Activated CD4-positive, alpha-beta memory T cell treated with anti-CD3 and anti-CD28 coated beads, Interleukin-2, amount 10 ng/mL, durations not matched to agents 7 days and 5 days (primary cell): ENCODE data around the gene CDC42SE1. TPM values are rescaled to one million over a fixed set of nuclear protein-coding genes. Genes with fewer than 3 reads are reported as not detected.
A peak's percentile ranks its signal among the peaks of the same experiment; 100 is the strongest.

Experiments used
- CTCF ChIA-PET: fragments of 350-600 bp; sonication (Branson Sonifier 250); formaldehyde crosslinking; loops from one replicate; lab custom pipeline; 2021; ENCODE audit warnings: antibody characterized with exemption, inconsistent platforms; lab: Charles Lee
- POLR2A ChIA-PET: fragments of 350-600 bp; sonication (Branson Sonifier 250); formaldehyde crosslinking; loops from one replicate; lab custom pipeline; 2021; ENCODE audit warnings: antibody characterized with exemption; lab: Charles Lee
- DNase-seq: peaks from one replicate; pipeline ENCODE4 v3.0.0-alpha.2; 2020
- H3K27ac Mint-ChIP-seq: one replicate; pipeline ENCODE4 v1.8.0; 2021; ENCODE audit warnings: mild to moderate bottlenecking, mixed read lengths
- H3K27me3 Mint-ChIP-seq: one replicate; pipeline ENCODE4 v1.8.0; 2021; ENCODE audit warnings: mixed read lengths
- H3K36me3 Mint-ChIP-seq: one replicate; pipeline ENCODE4 v1.8.0; 2021; ENCODE audit warnings: low read depth, mixed read lengths
- H3K4me1 Mint-ChIP-seq: one replicate; pipeline ENCODE4 v1.8.0; 2021; ENCODE audit warnings: mixed read lengths
- H3K4me3 Mint-ChIP-seq: one replicate; pipeline ENCODE4 v1.8.0; 2021; ENCODE audit warnings: mild to moderate bottlenecking, mixed read lengths
- H3K9me3 Mint-ChIP-seq: one replicate; pipeline ENCODE4 v1.8.0; 2021; ENCODE audit warnings: mixed read lengths
- total RNA-seq, 2 experiments: library from RNA; stranded (reverse); gene quantifications; one replicate each; pipeline ENCODE4 v1.2.3, GENCODE V29; 2021

CDC42SE1 gene
- total RNA-seq, 2 experiments from 2014 or later: 345 to 347 TPM

DNA sequence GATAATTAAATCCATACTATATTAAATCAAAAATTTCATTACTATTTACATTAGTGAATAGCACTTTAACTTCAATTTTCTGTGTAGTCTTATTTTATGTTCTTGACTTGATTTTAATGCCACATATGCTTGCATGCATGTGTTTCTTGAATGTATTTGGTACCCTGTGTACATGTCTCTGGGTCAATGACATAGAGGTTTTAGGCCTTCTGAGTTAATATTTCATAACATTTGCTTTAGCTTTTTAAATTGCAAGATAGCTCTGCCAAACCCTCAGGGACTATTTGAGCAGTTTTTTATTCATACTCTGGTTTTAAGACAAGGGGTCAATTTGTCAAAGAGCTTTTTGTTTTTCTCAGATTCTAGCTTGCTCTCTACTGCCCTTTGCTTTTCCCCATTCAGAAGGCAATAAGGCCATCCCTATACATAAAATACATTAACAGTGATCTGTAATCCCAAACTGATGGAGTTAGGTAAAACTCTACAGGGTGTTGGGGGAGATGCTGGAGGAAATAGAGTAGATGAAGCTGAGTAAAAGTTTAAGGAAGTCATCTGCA, 5.7 kb upstream of the CDC42SE1 start:
- Mint-ChIP-seq H3K27me3 (no peaks in the 10 kb centered on the region), H3K4me3 (no peak overlapping the region), H3K9me3 (no peaks in the 10 kb centered on the region), H3K27ac (no peak overlapping the region), H3K36me3 (peaks cover 11% of the 10 kb centered on the region), H3K4me1 (peaks cover 27% of the 10 kb centered on the region)
- ChIA-PET POLR2A (interaction anchor here (0.7 to 1.4 kb wide), 3 partner anchors 10 to 17 kb away, joined by 3 to 5 read pairs (median 4); partner anchors contain the start of gene C1orf56), CTCF (no interaction called here)
- DNase-seq: no peak

- Mint-ChIP-seq H3K36me3 (peaks cover 27% of the 10 kb centered on the region), H3K4me3 (no peak overlapping the region), H3K9me3 (no peaks in the 10 kb centered on the region), H3K4me1 (peaks cover 21% of the 10 kb centered on the region), H3K27me3 (no peaks in the 10 kb centered on the region), H3K27ac (no peak overlapping the region)
- CTCF ChIA-PET: interaction anchor here (0.5 to 2.8 kb wide), 3 partner anchors 8 to 147 kb away, joined by 3 to 20 read pairs (median 11); partner anchors contain the start of gene GABPB2
- DNase-seq: no peak
- POLR2A ChIA-PET: interaction anchor here (1.1 to 9.3 kb wide), 3 partner anchors 9 to 95 kb away, joined by 3 to 148 read pairs (median 129); partner anchors contain the start of genes C1orf56 and GABPB2
Measured at GRCh38 chr1:151062741-151063371, 3.4 kb upstream of the CDC42SE1 start.

- no peak overlapping the region for H3K27ac Mint-ChIP-seq
- DNase-seq: no peak
- H3K9me3 Mint-ChIP-seq: no peaks in the 10 kb centered on the region
- H3K36me3 Mint-ChIP-seq: peaks cover 33% of the 10 kb centered on the region
- ChIA-PET CTCF (interaction anchor here (0.5 to 7.4 kb wide), 7 partner anchors 9 to 128 kb away, joined by 3 to 48 read pairs (median 3); partner anchors contain the start of genes C1orf56, GABPB2 and VPS72), POLR2A (interaction anchor here (0.7 to 9.3 kb wide), 3 partner anchors 10 to 68 kb away, joined by 3 to 148 read pairs (median 129); partner anchors contain the start of genes C1orf56 and GABPB2)
- H3K4me1 Mint-ChIP-seq: peaks cover 27% of the 10 kb centered on the region
- H3K4me3 Mint-ChIP-seq: no peak overlapping the region
- no peaks in the 10 kb centered on the region for H3K27me3 Mint-ChIP-seq
Measured at GRCh38 chr1:151061704-151062103, 2.3 kb upstream of the CDC42SE1 start.

DNA sequence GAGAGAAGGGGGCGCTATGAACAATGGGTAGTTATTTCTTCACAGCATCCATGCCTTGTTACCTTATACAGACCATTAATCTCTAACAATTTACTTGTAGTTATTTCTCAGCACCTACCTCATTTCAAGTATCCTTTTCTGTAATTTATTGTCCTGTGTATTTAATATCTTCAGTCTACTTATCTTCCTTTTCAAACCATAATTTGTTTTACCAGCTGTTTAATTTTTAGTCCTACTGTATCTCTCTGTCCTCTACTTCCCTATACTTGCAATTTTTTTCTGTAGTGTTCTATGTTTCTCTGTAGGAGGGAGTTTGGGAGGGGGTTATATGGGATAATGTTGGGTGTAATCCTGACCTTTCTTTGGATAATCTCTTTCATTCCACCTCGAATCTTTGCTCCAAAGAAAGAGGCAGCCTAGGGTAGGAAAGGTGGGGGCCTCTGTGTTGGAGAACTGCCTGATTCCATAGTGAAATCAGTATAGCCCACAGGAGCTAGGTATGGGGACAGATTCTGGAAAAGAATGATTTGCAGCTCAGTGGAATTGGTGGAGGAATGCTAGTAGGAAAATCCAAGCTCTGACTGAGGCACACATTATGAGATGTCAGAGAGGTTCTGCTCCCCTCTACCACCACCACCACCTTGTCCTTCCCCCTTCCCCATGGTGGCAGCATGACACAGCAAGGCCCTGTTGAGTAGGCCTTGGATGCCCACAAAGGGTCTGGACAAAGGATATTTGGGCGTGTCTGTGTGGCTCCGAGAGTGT, 1.4 kb upstream of the CDC42SE1 start:
- peak overlapping the region; percentile 97 for H3K4me3 Mint-ChIP-seq
- H3K27ac Mint-ChIP-seq: peak overlapping the region; percentile 13
- no peaks in the 10 kb centered on the region for H3K9me3 Mint-ChIP-seq
- CTCF ChIA-PET: interaction anchor here (1.1 to 7.4 kb wide), 6 partner anchors 10 to 151 kb away, joined by 3 to 48 read pairs (median 7); partner anchors contain the start of genes C1orf56 and GABPB2
- DNase-seq: no peak
- peaks cover 41% of the 10 kb centered on the region for H3K36me3 Mint-ChIP-seq
- H3K4me1 Mint-ChIP-seq: peaks cover 36% of the 10 kb centered on the region
- POLR2A ChIA-PET: interaction anchor here (1.1 to 9.3 kb wide), 5 partner anchors 8 to 97 kb away, joined by 6 to 148 read pairs (median 65); partner anchors contain the start of genes C1orf56, GABPB2, MINDY1 and TNFAIP8L2
- no peaks in the 10 kb centered on the region for H3K27me3 Mint-ChIP-seq

DNA sequence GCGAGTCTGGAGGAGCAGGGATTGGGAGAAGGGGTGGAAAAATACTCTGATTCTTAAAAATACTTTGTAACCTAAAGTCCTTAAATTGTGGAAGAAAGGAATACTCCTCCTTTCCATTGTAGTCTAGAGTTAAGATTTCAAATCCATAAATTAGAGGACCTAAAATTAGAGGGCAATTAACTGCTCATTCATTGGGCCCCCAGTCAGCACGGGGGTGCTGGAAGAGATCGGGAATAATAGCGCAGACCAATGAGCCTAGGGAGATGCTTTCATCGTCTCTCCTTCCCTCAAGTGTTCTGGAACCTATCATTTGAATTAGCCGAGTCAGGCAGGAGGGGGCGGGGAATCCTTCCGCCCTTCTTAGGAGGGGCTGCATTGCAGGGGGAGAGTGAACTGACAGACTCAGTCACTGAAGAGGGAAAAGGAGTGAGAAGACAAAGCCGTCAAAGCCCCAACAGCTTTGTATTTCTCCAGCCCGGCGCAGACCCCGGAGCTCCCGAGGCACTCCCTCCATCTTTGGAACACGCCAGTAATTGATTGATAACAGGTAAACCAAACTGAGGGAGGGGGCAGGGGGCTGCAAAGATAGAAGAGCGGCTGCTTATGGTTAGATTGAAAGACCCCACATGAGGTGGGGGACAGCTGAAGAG, 710 bp upstream of the CDC42SE1 start, which contains the start of gene MLLT11:
TSS of gene MLLT11 (plus strand) at position 391 of the 650 bp plus-strand sequence. CDS start 6,828 bp downstream, outside the sequence.
- peak; percentile 21 for DNase-seq
- peak within 1 kb of the TSS; percentile 97 for H3K27ac Mint-ChIP-seq
- ChIA-PET POLR2A (interaction anchor here (0.9 to 9.3 kb wide), 8 partner anchors 8 to 267 kb away, joined by 3 to 148 read pairs (median 20); partner anchors contain the start of genes C1orf56, GABPB2, MINDY1 and PI4KB), CTCF (interaction anchor here (0.6 to 7.4 kb wide), 14 partner anchors 8 to 152 kb away, joined by 3 to 48 read pairs (median 5); partner anchors contain the start of genes C1orf56, GABPB2 and MINDY1)
- no peaks in the 10 kb centered on the region for H3K9me3 Mint-ChIP-seq
- peaks cover 43% of the 10 kb centered on the region for H3K4me1 Mint-ChIP-seq
- peak within 1 kb of the TSS; percentile 97 for H3K4me3 Mint-ChIP-seq
- peaks cover 46% of the 10 kb centered on the region for H3K36me3 Mint-ChIP-seq
- no peaks in the 10 kb centered on the region for H3K27me3 Mint-ChIP-seq

DNA sequence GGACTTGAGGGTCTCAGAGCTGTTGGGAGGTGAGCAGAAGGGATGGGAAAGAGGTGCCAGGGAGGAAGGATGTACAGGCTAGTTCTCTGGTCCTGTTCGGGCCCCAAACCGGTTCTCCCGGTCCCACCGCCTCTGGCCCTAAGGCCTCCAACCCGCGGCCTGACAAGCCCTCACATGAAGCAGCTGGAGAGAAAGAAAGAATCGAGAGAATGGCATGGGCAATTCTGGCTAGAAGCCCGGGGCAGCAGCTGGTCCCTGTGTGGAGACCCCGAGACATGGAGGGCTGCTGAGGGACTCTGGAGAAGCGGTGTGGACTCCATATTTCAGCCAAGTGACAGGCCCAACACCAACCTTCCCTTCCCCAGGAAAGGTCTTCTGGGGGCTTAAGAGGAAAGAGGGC, 730 bp downstream of the CDC42SE1 start:
- Mint-ChIP-seq H3K27me3 (no peaks in the 10 kb centered on the region), H3K36me3 (peaks cover 60% of the 10 kb centered on the region), H3K27ac (peak overlapping the region; percentile 97), H3K4me1 (peaks cover 53% of the 10 kb centered on the region), H3K4me3 (peak overlapping the region; percentile 97), H3K9me3 (no peaks in the 10 kb centered on the region)
- ChIA-PET CTCF (interaction anchor here (0.6 to 7.4 kb wide), 14 partner anchors 8 to 193 kb away, joined by 3 to 48 read pairs (median 5); partner anchors contain the start of genes C1orf56, GABPB2 and TNFAIP8L2), POLR2A (interaction anchor here (0.7 to 9.3 kb wide), 21 partner anchors 8 to 1171 kb away, joined by 3 to 148 read pairs (median 5); partner anchors contain the start of genes ANXA9, C1orf56, CERS2 and ENSA)
- peak; percentile 27 for DNase-seq

DNA sequence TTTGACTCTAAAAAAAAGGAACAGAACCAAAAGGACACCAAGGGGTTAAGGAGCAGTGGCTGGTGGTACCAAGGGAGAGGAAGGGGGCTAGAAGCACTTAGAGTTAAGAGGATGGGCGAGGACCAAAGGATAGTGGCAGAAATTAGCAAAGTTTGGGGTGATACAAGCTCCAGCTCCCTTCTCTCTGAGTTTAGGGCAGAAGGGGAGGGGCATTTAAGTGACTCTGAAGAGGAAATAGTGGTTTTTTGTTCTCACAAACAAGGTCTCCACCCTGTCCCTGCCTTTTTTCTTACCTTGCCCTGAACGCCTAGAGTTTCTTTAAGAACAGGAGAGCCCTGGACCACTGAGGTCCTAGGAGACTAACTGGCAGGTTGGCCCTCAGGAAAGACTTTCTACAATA, 3.3 kb downstream of the CDC42SE1 start:
- ChIA-PET CTCF (interaction anchor here (0.7 to 7.4 kb wide), 6 partner anchors 9 to 54 kb away, joined by 3 to 48 read pairs (median 7); partner anchors contain the start of genes C1orf56 and GABPB2), POLR2A (interaction anchor here (0.8 to 9.3 kb wide), 11 partner anchors 7 to 488 kb away, joined by 3 to 148 read pairs (median 17); partner anchors contain the start of genes ARNT, C1orf56, GABPB2 and MINDY1)
- H3K27ac Mint-ChIP-seq: peak overlapping the region; percentile 97
- peaks cover 62% of the 10 kb centered on the region for H3K4me1 Mint-ChIP-seq
- peak overlapping the region; percentile 97 for H3K4me3 Mint-ChIP-seq
- no peaks in the 10 kb centered on the region for H3K9me3 Mint-ChIP-seq
- DNase-seq: peak; percentile 40
- H3K36me3 Mint-ChIP-seq: peaks cover 85% of the 10 kb centered on the region
- H3K27me3 Mint-ChIP-seq: no peaks in the 10 kb centered on the region

DNA sequence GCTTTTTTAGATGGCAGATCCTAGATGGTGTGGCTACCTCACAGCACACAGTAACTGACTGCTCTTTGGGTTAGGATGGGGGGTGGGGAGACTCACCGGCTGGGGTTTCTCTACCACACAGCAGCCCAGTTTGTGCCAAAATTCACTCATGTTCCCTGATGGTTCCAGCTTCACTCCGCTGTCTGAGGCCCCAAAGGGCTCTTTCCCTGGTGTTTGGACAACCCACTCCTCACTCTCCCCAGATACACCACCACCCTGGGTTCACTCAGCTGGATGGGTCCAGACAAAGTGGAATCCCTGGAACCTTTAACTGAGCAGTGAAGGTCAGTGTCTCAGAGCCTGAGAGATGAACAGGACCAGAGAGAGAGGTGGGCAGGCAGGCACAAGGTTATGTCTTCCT, 3.8 kb downstream of the CDC42SE1 start:
- H3K4me3 Mint-ChIP-seq: peak overlapping the region; percentile 97

DNA sequence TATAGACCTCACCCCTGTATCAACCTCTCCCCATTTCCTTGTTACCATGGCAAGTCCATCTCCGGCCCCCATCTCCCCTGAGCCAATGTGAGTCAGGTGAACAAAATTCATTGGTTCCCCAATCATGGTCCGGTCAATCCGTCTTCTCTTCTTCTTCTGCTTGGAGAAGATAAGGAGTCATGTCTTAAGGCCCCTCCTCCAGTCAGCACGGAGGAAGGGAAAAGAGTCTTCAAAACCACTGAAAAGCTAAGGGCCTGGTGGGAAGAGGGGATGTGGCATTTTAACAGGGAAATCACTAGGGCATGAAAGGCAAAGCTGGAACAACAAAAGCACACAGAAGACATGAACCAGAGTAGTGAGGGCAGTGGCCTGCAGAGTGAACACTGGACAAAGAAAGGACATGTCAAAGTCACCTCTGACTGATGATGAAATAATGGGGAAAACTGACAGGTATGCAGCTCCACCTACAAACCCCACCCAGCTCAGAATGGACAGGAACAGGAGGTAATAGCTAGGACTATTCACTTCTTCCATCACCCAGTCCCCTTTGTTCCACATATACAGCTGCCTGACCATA, 4.4 kb downstream of the CDC42SE1 start:
- H3K9me3 Mint-ChIP-seq: no peaks in the 10 kb centered on the region
- H3K4me1 Mint-ChIP-seq: peaks cover 60% of the 10 kb centered on the region
- H3K36me3 Mint-ChIP-seq: peaks cover 96% of the 10 kb centered on the region
- ChIA-PET CTCF (interaction anchor here (1.2 to 7.4 kb wide), 5 partner anchors 8 to 53 kb away, joined by 3 to 48 read pairs (median 5); partner anchors contain the start of genes C1orf56 and GABPB2), POLR2A (interaction anchor here (1.6 to 9.3 kb wide), 7 partner anchors 6 to 135 kb away, joined by 5 to 148 read pairs (median 35); partner anchors contain the start of genes C1orf56, GABPB2, MINDY1 and TNFAIP8L2)
- peak overlapping the region; percentile 97 for H3K4me3 Mint-ChIP-seq
- DNase-seq: no peak
- H3K27me3 Mint-ChIP-seq: no peaks in the 10 kb centered on the region
- H3K27ac Mint-ChIP-seq: peak overlapping the region; percentile 97

More for the DNA sequence above, 3.8 kb downstream of the CDC42SE1 start:
- CTCF ChIA-PET: interaction anchor here (0.7 to 7.4 kb wide), 7 partner anchors 9 to 53 kb away, joined by 3 to 48 read pairs (median 5); partner anchors contain the start of genes C1orf56 and GABPB2
- Mint-ChIP-seq H3K27me3 (no peaks in the 10 kb centered on the region), H3K9me3 (no peaks in the 10 kb centered on the region), H3K36me3 (peaks cover 90% of the 10 kb centered on the region), H3K4me1 (peaks cover 60% of the 10 kb centered on the region), H3K27ac (peak overlapping the region; percentile 97)
- POLR2A ChIA-PET: interaction anchor here (0.8 to 9.3 kb wide), 11 partner anchors 6 to 487 kb away, joined by 3 to 148 read pairs (median 17); partner anchors contain the start of genes ARNT, C1orf56, GABPB2 and MINDY1
- DNase-seq: no peak

DNA sequence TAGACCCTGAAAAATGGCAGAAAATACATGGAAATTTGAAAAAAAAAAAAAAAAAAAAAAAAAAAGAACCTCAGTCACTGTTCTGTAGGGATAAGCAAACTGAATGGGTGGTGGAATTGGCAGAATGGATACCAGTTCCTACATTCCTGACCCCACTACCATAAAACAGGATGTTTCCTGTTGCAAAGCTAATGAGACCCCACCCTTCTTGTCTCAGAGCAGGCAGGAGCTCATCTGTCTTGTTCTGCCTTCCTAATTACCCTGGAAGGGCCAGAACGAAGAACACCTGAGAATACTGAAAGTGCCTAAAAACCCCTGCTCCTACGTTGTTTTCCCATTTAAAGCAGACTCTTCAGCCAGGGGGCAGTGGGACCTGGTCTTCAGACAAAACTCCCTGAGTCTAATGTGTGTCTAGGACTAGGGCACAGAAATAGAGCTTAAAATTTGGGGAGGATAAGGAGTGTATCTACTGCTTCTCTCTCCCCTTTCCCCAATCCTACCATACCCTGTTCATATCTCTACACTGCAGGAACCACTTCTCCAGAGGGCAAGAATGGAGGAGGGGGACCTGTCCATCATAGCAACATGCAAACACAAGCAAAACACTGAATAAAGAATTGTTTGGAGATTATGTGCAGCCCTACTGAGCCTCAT, 7.9 kb downstream of the CDC42SE1 start:
- no peaks in the 10 kb centered on the region for H3K27me3 Mint-ChIP-seq

More for the DNA sequence above, 7.9 kb downstream of the CDC42SE1 start:
- ChIA-PET CTCF (interaction anchor here (0.9 to 1.8 kb wide), 3 partner anchors 8 to 38 kb away, joined by 3 to 6 read pairs (median 3); partner anchors contain the start of gene CDC42SE1), POLR2A (interaction anchor here (0.6 to 7.7 kb wide), 5 partner anchors 8 to 105 kb away, joined by 3 to 148 read pairs (median 3); partner anchors contain the start of genes CDC42SE1, MINDY1 and MLLT11)
- no peaks in the 10 kb centered on the region for H3K9me3 Mint-ChIP-seq
- peak overlapping the region; percentile 63 for H3K27ac Mint-ChIP-seq
- H3K4me1 Mint-ChIP-seq: peaks cover 73% of the 10 kb centered on the region
- peaks cover 65% of the 10 kb centered on the region for H3K36me3 Mint-ChIP-seq
- no peak for DNase-seq
- no peak overlapping the region for H3K4me3 Mint-ChIP-seq
